HEK293 (cell line): ENCODE data around the gene MAGI2.

Experiments
- CTCF ChIA-PET: fragments of 350-600 bp; formaldehyde crosslinking; extraction: SDS; loops from one replicate; lab custom pipeline; 2021; ENCODE audit warnings: antibody characterized with exemption; lab: Yijun Ruan, JAX
- POLR2A ChIA-PET: fragments of 300-600 bp; formaldehyde crosslinking; extraction: SDS; loops from one replicate; lab custom pipeline; 2020; ENCODE audit warnings: antibody characterized with exemption, inconsistent platforms; lab: Yijun Ruan, JAX
- H3K27ac ChIP-seq: fragments of 200-500 bp; sonication (Bioruptor generic); 2 replicates; pipeline ENCODE4 v1.5.1; 2014; ENCODE audit warnings: low read depth, low read length, control low read depth, inconsistent platforms; ENCODE audit errors: extremely low read depth
- H3K36me3 ChIP-seq, 2 experiments: fragments of 200-500 bp in 1 of 2; sonication (Bioruptor generic) in 1 of 2; 1 replicate in 1 of 2; 2 replicates in 1 of 2; pipeline ENCODE4 v1.5.1; 2014 to 2017; ENCODE audit warnings: inconsistent platforms in 2 of 2, low read length in 2 of 2; ENCODE audit not compliant: control insufficient read depth in 2 of 2, insufficient read depth in 1 of 2
- H3K4me1 ChIP-seq: fragments of 200-500 bp; sonication (Bioruptor generic); 2 replicates; pipeline ENCODE4 v1.5.1; 2014; ENCODE audit warnings: mild to moderate bottlenecking, low read length, inconsistent platforms; ENCODE audit not compliant: control insufficient read depth, insufficient read depth
- H3K4me3 ChIP-seq: 2 replicates; pipeline ENCODE4 v1.5.1; 2011; ENCODE audit warnings: low read depth, mild to moderate bottlenecking, control low read depth, low read length, moderate library complexity
- H3K9me3 ChIP-seq: fragments of 200-500 bp; sonication (Bioruptor generic); 2 replicates; pipeline ENCODE4 v1.5.1; 2014; ENCODE audit warnings: low read depth, low read length, inconsistent platforms; ENCODE audit not compliant: control insufficient read depth, insufficient read depth
- KLF1 ChIP-seq: fragments of 450-650 bp; formaldehyde crosslinking; IDR thresholded peaks from 2 replicates; pipeline ENCODE4 v1.5.1; 2016; ENCODE audit warnings: missing biosample characterization, missing genetic modification characterization
- KLF9 ChIP-seq: fragments of 450-650 bp; formaldehyde crosslinking; IDR thresholded peaks from 2 replicates; pipeline ENCODE4 v1.5.1; 2016; ENCODE audit warnings: missing biosample characterization, missing genetic modification characterization, low read depth
- REPIN1 ChIP-seq: fragments of 450-650 bp; formaldehyde crosslinking; IDR thresholded peaks from 2 replicates; pipeline ENCODE4 v1.5.1; 2017; ENCODE audit warnings: missing biosample characterization, missing genetic modification characterization, low read depth
- SCRT2 ChIP-seq: fragments of 450-650 bp; formaldehyde crosslinking; IDR thresholded peaks from 2 replicates; pipeline ENCODE4 v1.5.1; 2016; ENCODE audit warnings: missing biosample characterization, missing genetic modification characterization
- SP3 ChIP-seq: fragments of 450-650 bp; formaldehyde crosslinking; IDR thresholded peaks from 2 replicates; pipeline ENCODE4 v1.5.1; 2016; ENCODE audit warnings: missing biosample characterization, missing genetic modification characterization
- SP7 ChIP-seq: fragments of 450-650 bp; formaldehyde crosslinking; IDR thresholded peaks from 2 replicates; pipeline ENCODE4 v1.5.1; 2016; ENCODE audit warnings: missing biosample characterization, missing genetic modification characterization
- TCF7L2 ChIP-seq: IDR thresholded peaks from 2 replicates; pipeline ENCODE4 v1.6.1; 2011; ENCODE audit warnings: low read depth, mild to moderate bottlenecking, inconsistent platforms, low read length, moderate library complexity, borderline replicate concordance
- YY2 ChIP-seq: fragments of 450-650 bp; formaldehyde crosslinking; IDR thresholded peaks from 2 replicates; pipeline ENCODE4 v1.5.1; 2016; ENCODE audit warnings: missing biosample characterization, missing genetic modification characterization
- ZBTB8A ChIP-seq: fragments of 450-650 bp; formaldehyde crosslinking; IDR thresholded peaks from 2 replicates; pipeline ENCODE4 v1.5.1; 2016; ENCODE audit warnings: missing biosample characterization, missing genetic modification characterization
- ZNF112 ChIP-seq: fragments of 450-650 bp; formaldehyde crosslinking; IDR thresholded peaks from 2 replicates; pipeline ENCODE4 v1.5.0; 2017; ENCODE audit warnings: missing biosample characterization, missing genetic modification characterization
- ZNF16 ChIP-seq: fragments of 450-650 bp; formaldehyde crosslinking; IDR thresholded peaks from 2 replicates; pipeline ENCODE4 v1.5.1; 2016; ENCODE audit warnings: low read depth, missing biosample characterization, missing genetic modification characterization
- ZNF175 ChIP-seq: fragments of 450-650 bp; formaldehyde crosslinking; IDR thresholded peaks from 2 replicates; pipeline ENCODE4 v1.5.1; 2016; ENCODE audit warnings: missing biosample characterization, missing genetic modification characterization
- ZNF2 ChIP-seq: fragments of 450-650 bp; formaldehyde crosslinking; IDR thresholded peaks from 2 replicates; pipeline ENCODE4 v1.5.1; 2016; ENCODE audit warnings: missing biosample characterization, missing genetic modification characterization
- ZNF292 ChIP-seq: fragments of 450-650 bp; formaldehyde crosslinking; IDR thresholded peaks from 2 replicates; pipeline ENCODE4 v1.5.1; 2016; ENCODE audit warnings: low read depth, missing biosample characterization, missing genetic modification characterization, borderline replicate concordance
- ZNF335 ChIP-seq: fragments of 450-650 bp; formaldehyde crosslinking; conservative IDR thresholded peaks from 2 replicates; pipeline ENCODE4 v1.5.1; 2016; ENCODE audit warnings: missing biosample characterization, missing genetic modification characterization
- ZNF341 ChIP-seq: fragments of 450-650 bp; formaldehyde crosslinking; IDR thresholded peaks from 2 replicates; pipeline ENCODE4; 2016; ENCODE audit warnings: low read depth, missing biosample characterization, missing genetic modification characterization
- ZNF354C ChIP-seq: fragments of 450-650 bp; formaldehyde crosslinking; IDR thresholded peaks from 2 replicates; pipeline ENCODE4 v1.5.1; 2016; ENCODE audit warnings: missing biosample characterization, missing genetic modification characterization, low read depth, borderline replicate concordance
- ZNF391 ChIP-seq: fragments of 450-650 bp; formaldehyde crosslinking; IDR thresholded peaks from 2 replicates; pipeline ENCODE4 v1.5.1; 2016; ENCODE audit warnings: low read depth, missing biosample characterization, missing genetic modification characterization, borderline replicate concordance
- ZNF510 ChIP-seq: fragments of 450-650 bp; formaldehyde crosslinking; IDR thresholded peaks from 2 replicates; pipeline ENCODE4 v1.5.1; 2018; ENCODE audit warnings: mild to moderate bottlenecking, missing genetic modification characterization, missing biosample characterization; ENCODE audit not compliant: insufficient replicate concordance
- ZNF514 ChIP-seq: fragments of 450-650 bp; formaldehyde crosslinking; IDR thresholded peaks from 2 replicates; pipeline ENCODE4 v1.5.1; 2016; ENCODE audit warnings: missing biosample characterization, missing genetic modification characterization
- ZNF530 ChIP-seq: fragments of 450-650 bp; formaldehyde crosslinking; IDR thresholded peaks from 2 replicates; pipeline ENCODE4 v1.5.1; 2016; ENCODE audit warnings: low read depth, missing biosample characterization, missing genetic modification characterization
- ZNF544 ChIP-seq: fragments of 450-650 bp; formaldehyde crosslinking; IDR thresholded peaks from 2 replicates; pipeline ENCODE4 v1.5.0; 2017; ENCODE audit warnings: missing biosample characterization, missing genetic modification characterization
- ZNF610 ChIP-seq: fragments of 450-650 bp; formaldehyde crosslinking; IDR thresholded peaks from 2 replicates; pipeline ENCODE4 v1.5.1; 2016; ENCODE audit warnings: missing biosample characterization, missing genetic modification characterization, borderline replicate concordance
- ZNF792 ChIP-seq: fragments of 450-650 bp; formaldehyde crosslinking; IDR thresholded peaks from 2 replicates; pipeline ENCODE4 v1.5.1; 2016; ENCODE audit warnings: missing biosample characterization, missing genetic modification characterization
- TF ChIP-seq, protein P1 (sequence below): IDR thresholded peaks from 2 replicates; pipeline ENCODE4 v1.6.1; 2011; ENCODE audit warnings: mild to moderate bottlenecking, low read depth, low read length, borderline replicate concordance
- TF ChIP-seq, protein P2 (sequence below): fragments of 450-650 bp; formaldehyde crosslinking; IDR thresholded peaks from 2 replicates; pipeline ENCODE4 v1.5.1; 2016; ENCODE audit warnings: missing biosample characterization, missing genetic modification characterization
- TF ChIP-seq, protein P3 (sequence below): fragments of 450-650 bp; formaldehyde crosslinking; IDR thresholded peaks from 2 replicates; pipeline ENCODE4 v1.5.1; 2016; ENCODE audit warnings: missing biosample characterization, missing genetic modification characterization
- TF ChIP-seq, protein P4 (sequence below): fragments of 450-650 bp; IDR thresholded peaks from 2 replicates; pipeline ENCODE4 v1.5.1; 2018; ENCODE audit warnings: missing biosample characterization, missing genetic modification characterization

MAGI2 gene

DNA sequence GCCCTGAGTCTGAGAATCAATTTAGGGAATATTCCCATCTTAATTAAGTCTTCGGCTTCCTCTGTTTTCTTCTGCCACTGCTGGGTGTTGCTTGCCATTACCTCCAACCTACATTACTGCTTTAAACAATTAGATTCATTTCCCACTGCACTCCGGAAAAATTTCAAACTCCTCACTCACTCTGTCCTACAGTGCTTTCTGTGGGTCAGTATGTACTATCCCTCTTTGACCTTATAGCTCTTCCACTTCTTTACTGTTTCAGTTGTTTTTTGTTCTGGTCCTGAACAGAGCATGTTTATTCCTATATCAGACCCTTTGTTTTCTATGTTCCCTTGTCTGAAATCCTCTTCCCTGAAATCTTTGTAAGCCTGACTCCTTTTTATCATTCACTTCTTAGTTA is 160.6 kb downstream of the MAGI2 start:
- POLR2A ChIA-PET: no interaction called here
- Histone ChIP-seq H3K27ac (no peak overlapping the region), H3K4me3 (no peak overlapping the region), H3K9me3 (no peaks in the 10 kb centered on the region), H3K36me3 (no peaks in the 10 kb centered on the region), H3K4me1 (no peaks in the 10 kb centered on the region)
- no peak for TF ChIP-seq KLF1
- TF ChIP-seq ZNF792: no peak
- no peak for TF ChIP-seq ZNF335 (tag by site-specific recombination)
- TF ChIP-seq SCRT2 (tag by site-specific recombination): no peak
- no peak for TF ChIP-seq YY2
- no peak for TF ChIP-seq ZBTB8A (tag by site-specific recombination)
- no peak for TF ChIP-seq ZNF175 (tag by site-specific recombination)
- TF ChIP-seq SP7 (tag by site-specific recombination): no peak
- TF ChIP-seq, protein P1, sequence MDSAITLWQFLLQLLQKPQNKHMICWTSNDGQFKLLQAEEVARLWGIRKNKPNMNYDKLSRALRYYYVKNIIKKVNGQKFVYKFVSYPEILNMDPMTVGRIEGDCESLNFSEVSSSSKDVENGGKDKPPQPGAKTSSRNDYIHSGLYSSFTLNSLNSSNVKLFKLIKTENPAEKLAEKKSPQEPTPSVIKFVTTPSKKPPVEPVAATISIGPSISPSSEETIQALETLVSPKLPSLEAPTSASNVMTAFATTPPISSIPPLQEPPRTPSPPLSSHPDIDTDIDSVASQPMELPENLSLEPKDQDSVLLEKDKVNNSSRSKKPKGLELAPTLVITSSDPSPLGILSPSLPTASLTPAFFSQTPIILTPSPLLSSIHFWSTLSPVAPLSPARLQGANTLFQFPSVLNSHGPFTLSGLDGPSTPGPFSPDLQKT: no peak
- TF ChIP-seq REPIN1: no peak
- TF ChIP-seq ZNF514 (tag by site-specific recombination): no peak
- TF ChIP-seq, protein P2, sequence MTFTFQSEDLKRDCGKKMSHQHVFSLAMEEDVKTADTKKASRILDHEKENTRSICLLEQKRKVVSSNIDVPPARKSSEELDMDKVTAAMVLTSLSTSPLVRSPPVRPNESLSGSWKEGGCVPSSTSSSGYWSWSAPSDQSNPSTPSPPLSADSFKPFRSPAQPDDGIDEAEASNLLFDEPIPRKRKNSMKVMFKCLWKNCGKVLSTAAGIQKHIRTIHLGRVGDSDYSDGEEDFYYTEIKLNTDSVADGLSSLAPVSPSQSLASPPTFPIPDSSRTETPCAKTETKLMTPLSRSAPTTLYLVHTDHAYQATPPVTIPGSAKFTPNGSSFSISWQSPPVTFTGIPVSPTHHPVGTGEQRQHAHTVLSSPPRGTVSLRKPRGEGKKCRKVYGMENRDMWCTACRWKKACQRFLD (tag by site-specific recombination): no peak
- no peak for TF ChIP-seq KLF9 (tag by site-specific recombination)
- TF ChIP-seq ZNF354C (tag by site-specific recombination): no peak
- no peak for TF ChIP-seq ZNF391 (tag by site-specific recombination)
- no peak for TF ChIP-seq ZNF510 (tag by site-specific recombination)
- TF ChIP-seq ZNF2: no peak
- no peak for TF ChIP-seq SP3 (tag by site-specific recombination)
- TF ChIP-seq ZNF292 (tag by site-specific recombination): no peak
- TF ChIP-seq ZNF16 (tag by site-specific recombination): no peak
- CTCF ChIA-PET: interaction anchor here (0.7 to 0.9 kb wide), 2 partner anchors 10 to 723 kb away, joined by 3 read pairs; no protein-coding TSS in a partner anchor

DNA sequence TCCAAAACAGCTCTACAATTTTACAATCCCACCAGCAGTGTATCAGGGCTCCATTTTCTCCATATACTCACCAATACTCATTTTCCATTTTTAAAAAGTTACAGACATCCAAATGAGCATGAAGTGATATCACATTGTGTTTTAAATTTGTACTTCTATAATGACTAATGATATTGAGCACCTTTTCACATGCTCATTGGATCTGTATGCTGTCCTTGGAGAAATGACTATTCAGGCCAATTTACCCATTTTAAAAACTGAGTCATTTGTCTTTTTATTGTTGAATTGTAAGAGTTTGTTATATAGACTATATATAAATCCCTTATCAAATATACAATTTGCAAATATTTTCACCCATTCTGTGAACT is 162.0 kb downstream of the MAGI2 start:
- ChIA-PET CTCF (interaction anchor here (0.6 kb wide), 1 partner anchor 441 kb away, joined by 3 read pairs; no protein-coding TSS in a partner anchor), POLR2A (no interaction called here)
- H3K4me1 ChIP-seq: no peaks in the 10 kb centered on the region
- H3K36me3 ChIP-seq: no peaks in the 10 kb centered on the region
- H3K9me3 ChIP-seq: no peaks in the 10 kb centered on the region
- no peak overlapping the region for H3K27ac ChIP-seq
- no peak for TF ChIP-seq TCF7L2
- no peak overlapping the region for H3K4me3 ChIP-seq

DNA sequence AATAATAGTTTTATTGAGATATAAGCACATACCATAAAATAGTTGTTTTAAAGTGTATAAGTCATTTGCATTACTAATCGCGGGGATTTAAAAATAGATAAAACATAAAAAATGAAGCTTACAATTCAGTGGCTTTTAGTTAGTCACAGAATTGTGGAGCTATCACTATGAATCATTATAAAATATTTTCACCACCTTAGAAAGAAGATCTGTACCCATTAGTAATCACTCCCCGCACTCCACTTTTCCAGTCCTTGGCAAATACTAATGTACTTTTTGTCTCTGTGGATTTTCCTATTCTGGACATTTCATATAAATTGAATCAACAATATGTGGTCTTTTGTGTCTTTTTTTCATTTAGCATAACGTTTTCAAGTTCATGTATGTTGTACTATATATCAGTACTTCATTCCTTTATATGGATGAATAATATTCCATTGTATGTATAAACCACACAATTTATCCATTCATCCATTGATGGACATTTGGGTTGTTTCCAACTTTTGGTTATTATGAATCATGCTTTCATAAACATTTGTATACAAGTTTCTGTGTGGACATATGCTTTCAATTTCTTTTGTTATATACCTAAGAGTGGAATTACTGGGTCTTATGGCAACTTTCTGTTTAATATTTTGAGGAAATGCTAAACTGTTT is 162.5 kb downstream of the MAGI2 start:
- Histone ChIP-seq H3K4me3 (no peak overlapping the region), H3K27ac (no peak overlapping the region), H3K9me3 (no peaks in the 10 kb centered on the region), H3K4me1 (no peaks in the 10 kb centered on the region), H3K36me3 (no peaks in the 10 kb centered on the region)
- ChIA-PET POLR2A (no interaction called here), CTCF (interaction anchor here (0.7 kb wide), 1 partner anchor 94 kb away, joined by 3 read pairs; no protein-coding TSS in a partner anchor)
- TF ChIP-seq, protein P3, sequence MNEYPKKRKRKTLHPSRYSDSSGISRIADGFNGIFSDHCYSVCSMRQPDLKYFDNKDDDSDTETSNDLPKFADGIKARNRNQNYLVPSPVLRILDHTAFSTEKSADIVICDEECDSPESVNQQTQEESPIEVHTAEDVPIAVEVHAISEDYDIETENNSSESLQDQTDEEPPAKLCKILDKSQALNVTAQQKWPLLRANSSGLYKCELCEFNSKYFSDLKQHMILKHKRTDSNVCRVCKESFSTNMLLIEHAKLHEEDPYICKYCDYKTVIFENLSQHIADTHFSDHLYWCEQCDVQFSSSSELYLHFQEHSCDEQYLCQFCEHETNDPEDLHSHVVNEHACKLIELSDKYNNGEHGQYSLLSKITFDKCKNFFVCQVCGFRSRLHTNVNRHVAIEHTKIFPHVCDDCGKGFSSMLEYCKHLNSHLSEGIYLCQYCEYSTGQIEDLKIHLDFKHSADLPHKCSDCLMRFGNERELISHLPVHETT: no peak
- TF ChIP-seq ZNF544 (tag by site-specific recombination) (no peak), ZNF341 (tag by site-specific recombination) (no peak), ZNF610 (tag by site-specific recombination) (no peak), ZNF530 (no peak), ZNF112 (tag by site-specific recombination) (no peak), ZNF514 (tag by site-specific recombination) (no peak)
- TF ChIP-seq, protein P4, sequence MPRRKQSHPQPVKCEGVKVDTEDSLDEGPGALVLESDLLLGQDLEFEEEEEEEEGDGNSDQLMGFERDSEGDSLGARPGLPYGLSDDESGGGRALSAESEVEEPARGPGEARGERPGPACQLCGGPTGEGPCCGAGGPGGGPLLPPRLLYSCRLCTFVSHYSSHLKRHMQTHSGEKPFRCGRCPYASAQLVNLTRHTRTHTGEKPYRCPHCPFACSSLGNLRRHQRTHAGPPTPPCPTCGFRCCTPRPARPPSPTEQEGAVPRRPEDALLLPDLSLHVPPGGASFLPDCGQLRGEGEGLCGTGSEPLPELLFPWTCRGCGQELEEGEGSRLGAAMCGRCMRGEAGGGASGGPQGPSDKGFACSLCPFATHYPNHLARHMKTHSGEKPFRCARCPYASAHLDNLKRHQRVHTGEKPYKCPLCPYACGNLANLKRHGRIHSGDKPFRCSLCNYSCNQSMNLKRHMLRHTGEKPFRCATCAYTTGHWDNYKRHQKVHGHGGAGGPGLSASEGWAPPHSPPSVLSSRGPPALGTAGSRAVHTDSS (tag by site-specific recombination): no peak
